ENCODE results near the gene GK.
"Not testable (repeated sequence)": the region's sequence is repeated elsewhere in the genome, so short reads cannot be mapped to it uniquely, and the experiment has no call there.

The GK gene

DNA sequence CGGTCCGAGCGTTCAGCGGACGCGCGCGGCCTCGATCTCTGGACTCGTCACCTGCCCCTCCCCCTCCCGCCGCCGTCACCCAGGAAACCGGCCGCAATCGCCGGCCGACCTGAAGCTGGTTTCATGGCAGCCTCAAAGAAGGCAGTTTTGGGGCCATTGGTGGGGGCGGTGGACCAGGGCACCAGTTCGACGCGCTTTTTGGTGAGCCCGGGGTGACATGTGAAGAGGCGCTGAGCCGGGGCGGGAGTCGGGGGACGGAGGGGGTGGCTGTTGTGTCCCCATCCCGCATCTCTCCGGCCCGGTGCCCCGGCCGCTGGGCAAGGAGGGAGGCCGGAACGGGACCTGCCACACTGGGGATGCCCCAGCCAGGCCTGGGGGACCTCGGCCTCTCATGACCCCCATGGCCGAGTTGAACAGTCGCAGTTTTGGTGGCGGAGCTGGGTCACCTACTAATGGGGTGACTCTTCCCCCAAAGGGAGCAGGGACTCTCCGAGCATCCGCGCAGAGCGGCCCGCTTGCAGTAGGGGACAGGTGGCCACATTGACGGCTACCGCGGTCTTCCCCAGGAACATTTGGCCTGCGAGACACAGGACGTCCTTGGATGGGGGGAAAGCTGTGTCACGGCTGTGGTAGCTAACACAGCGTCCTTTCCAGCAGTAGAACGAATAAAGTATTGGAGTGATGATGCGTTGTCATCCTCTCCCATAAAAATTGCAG is at the start of gene GK:
TSS of gene GK (plus strand) at position 9 of the 717 bp plus-strand sequence. CDS start at position 124, 115 bp downstream.
- no peak for DNase-seq (ENCODE audit: low read depth in 2 of 2)

DNA sequence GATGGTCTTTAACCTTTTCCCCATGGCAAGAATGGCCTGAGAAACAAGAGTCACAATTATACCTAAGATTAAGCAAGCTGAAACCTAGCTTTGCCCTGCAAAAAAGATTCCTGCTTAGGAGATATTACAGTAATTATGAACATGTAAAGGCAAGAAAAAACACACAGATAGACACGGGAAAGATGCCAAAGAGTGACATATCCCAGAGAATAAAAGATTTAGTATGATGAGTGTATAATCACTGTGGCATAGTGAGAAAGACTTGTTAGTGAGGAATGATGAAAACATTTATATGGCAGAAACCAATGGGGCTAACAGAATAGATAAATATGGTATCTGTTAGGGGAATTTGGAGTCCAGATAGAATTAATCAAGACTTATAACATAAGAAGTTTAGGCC is 46.1 kb upstream of the GK start:
- no peak for DNase-seq (ENCODE audit: low read depth in 2 of 2)

DNA sequence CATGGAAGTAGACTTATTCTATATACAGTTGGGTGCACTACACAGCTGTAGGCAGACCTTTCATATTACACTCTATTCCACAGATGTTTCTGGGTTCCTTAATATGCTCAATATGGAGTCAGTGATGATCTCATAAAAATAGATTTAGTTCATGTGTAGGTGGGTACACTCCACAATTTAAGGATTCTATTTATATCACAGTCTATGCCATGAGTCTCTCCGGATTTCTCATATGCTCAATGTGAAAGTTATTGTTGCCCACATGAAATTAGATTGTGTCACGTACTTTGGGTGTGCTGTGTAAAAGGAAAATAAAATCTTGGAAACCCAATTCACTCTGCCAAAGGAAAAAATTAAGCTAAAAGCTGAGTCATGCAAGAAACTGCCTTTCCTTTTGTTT is 43.2 kb upstream of the GK start:
- no peak for DNase-seq (ENCODE audit: low read depth in 2 of 2)

DNA sequence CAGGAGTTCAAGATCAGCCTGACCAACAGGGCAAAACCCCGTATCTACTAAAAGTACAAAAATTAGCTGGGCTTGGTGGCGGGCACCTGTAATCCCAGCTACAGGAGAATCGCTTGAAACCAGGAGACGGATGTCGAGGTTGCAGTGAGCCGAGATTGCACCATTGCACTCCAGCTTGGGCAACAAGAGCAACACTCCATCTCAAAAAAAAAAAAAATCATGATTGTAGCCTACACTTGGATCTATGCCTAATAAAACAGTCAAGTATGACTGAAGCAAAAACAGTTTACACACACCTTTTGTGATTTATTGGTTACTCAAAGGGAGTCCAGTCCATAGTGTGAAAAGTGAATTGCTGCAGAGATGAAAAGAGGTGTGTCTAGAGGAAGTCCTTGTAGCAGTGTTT is 41.0 kb upstream of the GK start:
- DNase-seq (ENCODE audit: low read depth in 2 of 2) = no peak

DNA sequence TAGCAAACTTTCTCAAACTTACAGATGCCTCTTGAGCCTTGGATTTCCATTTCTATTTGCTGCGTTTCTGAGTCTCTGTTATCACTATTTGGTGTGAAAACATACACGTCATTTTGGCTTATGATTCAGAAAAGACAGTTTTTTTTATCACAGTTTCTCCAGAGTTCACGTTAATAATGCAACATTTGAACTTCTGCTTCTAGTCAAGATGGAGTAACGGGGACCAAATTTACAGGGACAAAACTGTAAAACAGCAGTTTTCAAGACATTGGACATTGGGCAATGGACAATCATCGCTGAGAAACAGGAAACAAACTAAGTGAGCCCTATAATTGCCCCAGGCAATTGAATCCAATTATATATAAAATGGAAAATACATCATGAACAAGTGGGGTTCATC is 39.5 kb upstream of the GK start:
- DNase-seq (ENCODE audit: low read depth in 2 of 2) = no peak

DNA sequence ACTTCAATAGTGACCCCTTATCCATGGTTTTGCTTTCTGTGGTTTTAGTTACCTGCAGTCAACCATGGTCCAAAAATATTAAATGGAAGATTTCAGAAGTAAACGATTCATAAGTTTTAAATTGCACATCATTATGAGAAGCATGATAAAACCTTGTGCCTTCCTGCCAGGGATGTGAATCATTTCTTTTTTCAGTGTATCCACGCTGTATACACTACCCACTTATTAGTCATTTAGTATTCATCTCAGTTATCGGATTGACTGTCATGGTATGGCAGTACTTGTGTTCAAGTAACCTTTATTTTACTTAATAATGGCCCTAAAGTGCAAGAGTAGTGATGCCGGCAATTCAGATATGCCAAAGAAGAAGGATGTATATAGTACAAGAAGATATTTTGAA is 38.0 kb upstream of the GK start:
- DNase-seq (ENCODE audit: low read depth in 2 of 2) = no peak

DNA sequence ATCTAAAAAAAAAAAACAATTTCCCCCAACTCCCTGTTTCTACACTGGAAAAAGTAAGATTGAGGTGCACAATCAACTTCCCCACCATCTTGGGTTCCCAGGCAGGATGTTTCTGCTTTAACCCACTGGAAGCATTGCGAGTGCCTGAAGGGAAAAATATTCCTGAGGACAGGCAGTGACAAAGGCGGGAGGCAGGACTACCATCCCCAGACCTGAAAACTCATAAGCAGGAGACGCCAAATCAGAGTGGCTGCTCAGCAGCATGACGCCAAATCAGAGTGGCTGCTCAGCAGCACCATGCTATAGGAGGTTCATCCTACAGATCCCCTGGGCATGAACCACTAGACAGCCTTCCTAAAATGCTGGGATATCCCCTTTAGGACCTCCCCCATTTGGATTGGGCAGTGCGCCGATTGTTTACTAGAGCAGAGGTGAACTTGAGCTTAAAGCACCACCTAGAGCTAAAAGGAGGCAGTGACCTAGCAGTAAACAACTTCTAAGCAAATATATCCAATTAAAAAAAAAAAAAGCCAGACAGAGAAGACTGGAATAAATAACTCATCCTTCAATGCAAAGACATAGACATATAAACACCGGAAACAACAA is 35.0 kb upstream of the GK start:
- DNase-seq (ENCODE audit: low read depth in 2 of 2) = no peak

DNA sequence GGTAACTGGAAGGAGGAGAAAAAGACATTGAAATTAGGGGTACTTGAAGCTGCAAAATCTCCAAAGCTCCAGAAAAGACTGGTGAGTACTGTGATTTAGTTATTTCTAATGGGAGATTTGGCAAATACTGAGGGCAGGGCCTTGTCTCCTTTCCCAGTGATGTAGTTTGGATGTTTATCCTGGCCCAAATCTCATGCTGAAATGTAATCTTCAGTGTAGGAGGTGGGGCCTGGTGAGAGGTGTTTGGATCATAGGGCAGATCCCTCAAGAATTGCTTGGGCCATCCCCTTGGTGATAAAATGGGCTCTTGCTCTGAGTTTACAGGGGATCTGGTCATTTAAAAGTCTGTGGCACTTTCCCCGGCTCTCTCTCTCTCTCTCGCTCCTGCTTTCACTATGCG is 33.1 kb upstream of the GK start:
- no peak for DNase-seq (ENCODE audit: low read depth in 2 of 2)

DNA sequence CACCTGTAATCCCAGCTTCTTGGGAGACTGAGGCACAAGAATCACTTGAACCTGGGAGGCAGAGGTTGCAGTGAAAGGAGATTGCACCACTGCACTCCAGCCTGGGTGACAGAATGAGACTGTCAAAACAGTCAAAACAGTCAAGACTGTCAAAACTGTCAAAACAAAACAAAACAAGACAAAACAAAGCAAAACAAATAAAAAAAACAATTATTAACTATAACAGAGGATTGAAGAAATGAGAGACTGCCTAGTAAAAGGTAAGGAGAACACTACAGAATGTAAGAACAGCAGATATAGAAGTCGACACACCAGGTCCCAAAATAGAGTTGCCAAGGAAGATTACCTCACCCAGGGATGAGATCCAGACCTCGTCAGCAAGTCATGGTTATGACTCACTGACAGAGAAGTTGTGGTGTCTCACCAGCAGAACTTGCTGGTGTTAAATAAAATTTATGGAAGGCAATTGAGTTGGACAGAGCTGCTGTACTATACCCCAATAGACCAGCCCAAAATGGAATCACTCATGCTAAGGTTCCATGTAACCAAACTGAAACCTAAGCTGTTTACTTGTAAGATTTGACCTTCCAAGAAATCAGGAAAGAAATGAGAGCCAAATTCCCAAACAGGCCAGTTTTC is 32.1 kb upstream of the GK start:
- DNase-seq (ENCODE audit: low read depth in 2 of 2) = no peak

DNA sequence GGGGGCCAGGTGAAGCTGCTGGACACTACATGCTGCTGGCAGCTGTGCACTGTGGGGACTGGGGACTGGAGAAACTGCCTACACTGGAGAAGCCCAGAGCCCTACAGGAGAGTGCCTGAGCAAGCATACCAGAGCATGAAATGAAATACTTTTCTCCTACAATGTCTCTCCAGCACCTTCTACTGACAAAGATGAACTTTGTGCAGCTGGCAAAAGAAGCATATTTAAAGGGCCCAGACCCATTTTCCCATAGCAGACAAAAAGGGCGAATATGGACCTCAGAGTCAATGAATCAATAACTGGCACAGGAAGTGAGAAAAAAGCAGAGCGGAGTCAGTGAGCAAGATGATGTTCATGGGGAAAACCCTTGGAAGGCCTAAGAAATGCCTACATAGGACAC is 30.9 kb upstream of the GK start:
- DNase-seq (ENCODE audit: low read depth in 2 of 2) = no peak

DNA sequence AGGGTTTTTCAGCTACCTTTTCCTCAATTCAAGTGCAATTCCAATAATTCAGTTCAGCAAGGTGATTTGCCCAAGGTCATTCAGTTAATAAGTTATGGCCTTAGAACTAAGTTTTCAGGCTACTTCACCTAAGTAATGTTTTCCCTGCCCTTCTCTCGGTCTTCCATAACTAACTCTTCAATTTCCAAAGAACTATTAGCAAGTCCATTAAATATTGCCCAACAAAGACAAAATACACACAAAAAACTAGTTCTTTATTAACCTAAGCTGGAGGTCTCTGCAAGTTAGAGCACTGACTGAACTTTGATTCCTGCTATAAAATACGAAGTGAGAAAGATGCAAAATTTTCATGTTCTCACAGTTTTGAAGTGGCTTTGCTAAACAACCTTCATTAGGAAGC is 26.8 kb upstream of the GK start:
- no peak for DNase-seq (ENCODE audit: low read depth in 2 of 2)

DNA sequence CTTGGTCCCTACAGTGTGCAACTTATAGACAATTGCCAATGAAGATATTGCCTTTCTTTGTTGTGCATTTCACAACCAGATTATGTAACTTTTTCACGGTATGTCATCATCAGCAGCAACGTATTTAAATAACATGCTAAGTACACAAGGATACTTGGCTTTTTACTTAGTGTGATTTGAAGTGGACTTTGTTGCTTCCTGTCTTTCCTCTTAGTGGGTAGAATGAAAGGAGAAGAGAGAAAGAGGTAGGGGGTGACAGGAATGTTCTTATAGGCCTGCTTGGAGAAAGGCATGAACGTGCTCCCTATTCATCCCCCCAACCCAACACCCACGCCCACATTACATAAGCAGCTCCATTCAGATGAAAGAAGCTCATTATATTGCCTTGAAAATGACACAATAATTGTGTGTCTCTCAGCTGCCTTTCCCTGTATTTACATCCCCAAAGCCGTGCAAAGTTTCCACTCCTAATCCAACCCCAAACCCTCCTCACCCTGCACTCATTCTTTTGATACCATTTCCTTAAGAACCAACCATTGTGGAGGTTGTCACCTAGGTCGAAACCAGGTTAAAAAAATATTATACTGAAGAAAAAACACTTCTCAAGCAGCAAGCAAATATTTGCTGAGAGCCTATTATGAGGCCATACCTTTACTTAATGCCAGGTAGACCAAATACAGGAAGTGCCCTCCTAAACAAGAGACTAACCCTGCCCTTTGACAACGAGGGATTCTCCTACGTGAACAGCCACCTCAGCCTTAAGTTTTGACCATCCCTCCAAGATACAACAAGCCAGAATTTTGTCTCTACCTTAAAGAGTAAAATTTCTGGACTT is 25.2 kb upstream of the GK start:
- DNase-seq (ENCODE audit: low read depth in 2 of 2) = no peak

DNA sequence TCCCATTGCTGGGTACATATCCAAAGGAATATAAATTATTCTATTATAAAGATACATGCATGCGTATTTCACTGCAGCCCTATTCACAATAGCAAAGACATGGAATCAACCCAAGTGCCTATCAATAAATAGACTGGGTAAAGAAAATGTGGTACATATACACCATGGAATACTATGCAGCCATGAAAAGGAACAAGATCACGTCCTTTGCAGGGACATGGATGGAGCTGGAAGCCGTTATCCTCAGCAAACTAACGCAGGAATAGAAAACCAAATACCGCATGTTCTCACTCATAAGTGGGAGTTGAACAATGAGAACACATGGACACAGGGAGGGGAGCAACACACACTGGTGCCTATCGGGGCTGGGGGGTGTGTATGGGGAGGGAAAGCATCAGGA is 19.2 kb upstream of the GK start:
- not testable (repeated sequence) for DNase-seq (ENCODE audit: low read depth in 2 of 2)

DNA sequence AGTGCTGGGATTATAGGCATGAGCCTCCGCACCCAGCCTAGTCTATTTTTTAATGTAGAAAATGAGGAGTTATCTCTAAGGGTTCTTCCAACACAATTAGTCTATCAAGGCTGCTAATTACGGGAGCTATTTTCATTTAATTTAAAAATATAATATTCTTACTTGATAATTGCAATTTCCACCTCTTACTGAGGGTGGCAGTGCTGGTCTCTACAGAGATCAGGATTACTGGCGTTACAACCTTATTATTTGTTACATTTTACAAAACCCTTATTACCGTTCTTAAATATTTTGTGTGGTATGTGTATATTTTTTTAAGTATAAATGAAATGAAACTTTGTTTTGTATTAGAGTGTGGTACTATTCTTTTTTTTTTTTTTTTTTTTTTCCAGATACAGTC is 17.6 kb upstream of the GK start:
- no peak for DNase-seq (ENCODE audit: low read depth in 2 of 2)

DNA sequence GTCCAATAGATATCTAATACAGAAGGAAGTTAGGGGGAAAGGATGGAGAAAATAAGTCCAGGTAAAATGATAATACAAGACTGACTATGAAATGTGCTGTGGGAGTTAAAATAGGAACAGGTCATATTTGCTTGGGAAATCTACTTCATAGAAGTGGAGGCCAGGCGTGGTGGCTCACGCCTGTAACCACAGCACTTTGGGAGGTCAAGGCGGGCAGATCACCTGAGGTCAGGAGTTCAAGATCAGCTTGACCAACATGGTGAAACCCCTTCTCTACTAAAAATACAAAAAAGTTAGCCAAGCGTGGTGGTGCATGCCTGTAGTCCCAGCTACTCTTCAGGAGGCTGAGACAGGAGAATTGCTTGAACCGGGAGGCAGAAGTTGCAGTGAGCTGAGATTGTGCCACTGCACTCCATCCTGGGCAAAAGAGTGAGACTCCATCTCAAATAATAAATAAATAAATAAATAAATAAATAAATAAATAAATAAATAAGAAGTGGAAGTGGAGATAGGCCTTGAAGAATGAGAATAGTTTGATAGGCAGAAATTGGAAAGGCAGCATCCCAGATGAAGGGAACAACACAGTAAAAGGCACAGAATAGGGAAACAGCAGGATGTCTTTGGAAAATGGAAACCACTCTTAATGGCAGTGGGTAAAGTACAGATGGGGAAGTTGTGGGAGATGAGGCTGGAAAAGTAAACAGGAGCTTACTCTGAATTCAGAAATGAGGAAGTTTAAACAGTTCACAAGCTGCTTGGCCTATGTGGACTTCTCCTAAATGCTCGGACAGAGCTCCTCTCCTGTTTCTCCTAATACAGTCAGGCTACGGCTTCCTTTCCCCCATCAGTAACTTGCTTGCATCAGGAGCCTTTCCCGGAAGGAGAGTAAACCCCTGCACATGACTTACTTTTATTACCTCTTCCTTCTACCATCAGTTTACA is 15.1 kb upstream of the GK start:
- no peak for DNase-seq (ENCODE audit: low read depth in 2 of 2)

DNA sequence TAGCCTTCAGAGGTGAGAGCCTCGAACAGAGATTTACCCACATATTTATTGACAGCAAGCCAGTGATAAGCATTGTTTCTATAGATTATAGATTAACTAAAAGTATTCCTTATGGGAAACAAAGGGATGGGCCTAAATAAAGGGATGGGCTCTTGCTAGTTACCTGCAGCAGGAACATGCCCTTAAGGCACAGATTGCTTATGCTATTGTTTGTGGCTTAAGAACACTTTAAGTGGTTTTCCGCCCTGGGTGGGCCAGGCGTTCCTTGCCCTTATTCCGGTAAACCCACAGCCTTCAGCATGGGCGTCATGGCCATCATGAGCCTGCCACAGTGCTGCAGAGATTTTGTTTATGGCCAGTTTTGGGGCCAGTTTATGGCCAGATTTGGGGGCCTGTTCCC is 13.5 kb upstream of the GK start:
- DNase-seq (ENCODE audit: low read depth in 2 of 2) = not testable (repeated sequence)

DNA sequence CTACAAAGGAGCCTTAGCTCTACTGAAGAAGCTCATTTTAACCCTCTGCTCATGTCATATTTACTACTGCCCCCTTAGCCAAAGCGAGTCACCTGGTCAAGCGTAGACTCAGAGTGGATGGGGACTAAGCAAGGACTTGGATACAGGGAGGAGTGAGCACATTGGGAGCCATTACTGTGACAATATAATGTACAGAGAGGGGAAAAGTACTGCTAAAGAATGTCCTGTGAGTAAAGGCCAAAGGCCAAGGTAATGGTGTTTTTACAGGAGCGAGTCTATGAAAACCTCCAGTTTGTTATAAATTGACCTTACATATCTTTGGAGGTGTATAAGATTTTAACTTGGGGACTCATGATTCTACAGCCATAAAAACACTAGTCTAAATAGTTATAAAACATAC is 10.6 kb upstream of the GK start:
- no peak for DNase-seq (ENCODE audit: low read depth in 2 of 2)

DNA sequence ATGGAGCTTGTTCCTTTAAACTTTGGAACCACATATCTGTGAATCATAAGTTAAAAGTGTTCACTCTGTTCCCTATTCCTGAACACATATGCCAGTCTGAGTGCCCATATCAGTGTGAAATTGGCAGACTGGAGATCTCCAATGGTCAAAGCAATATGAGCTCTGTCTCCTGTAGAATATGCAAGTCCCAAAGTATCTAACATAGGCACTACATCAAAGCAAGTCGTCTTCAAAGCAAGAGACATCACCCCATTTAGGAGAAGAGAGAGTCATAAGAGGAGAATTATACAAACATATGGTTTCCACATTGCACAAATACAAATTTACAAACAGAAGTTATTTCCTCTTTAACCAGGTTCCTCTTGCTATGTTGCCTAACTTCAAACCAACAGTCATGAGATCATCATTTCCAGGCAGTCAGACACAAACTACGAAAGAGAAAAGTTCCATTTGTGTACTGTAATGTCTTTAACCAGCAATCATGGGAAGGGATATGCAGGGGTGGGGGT is 9.9 kb upstream of the GK start:
- no peak for DNase-seq (ENCODE audit: low read depth in 2 of 2)

DNA sequence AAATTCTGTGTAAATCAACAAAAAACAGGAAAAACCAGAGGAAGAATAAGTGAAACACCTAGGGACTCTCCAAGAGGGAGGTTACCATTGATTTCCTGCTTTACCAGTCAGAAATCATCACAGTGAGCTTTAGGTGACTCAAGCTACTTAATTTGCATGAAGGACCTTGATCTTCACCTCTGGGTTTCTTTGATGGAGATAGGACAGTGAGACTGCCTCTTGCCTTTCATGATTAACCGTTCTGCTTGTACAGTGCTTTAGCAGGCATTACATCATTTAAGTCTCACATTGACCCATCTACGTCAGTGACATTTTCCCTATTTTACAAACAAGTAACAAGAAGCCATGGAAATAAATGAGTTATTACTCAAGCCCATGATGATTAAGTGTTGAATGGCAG is 3.4 kb upstream of the GK start:
- no peak for DNase-seq (ENCODE audit: low read depth in 2 of 2)

DNA sequence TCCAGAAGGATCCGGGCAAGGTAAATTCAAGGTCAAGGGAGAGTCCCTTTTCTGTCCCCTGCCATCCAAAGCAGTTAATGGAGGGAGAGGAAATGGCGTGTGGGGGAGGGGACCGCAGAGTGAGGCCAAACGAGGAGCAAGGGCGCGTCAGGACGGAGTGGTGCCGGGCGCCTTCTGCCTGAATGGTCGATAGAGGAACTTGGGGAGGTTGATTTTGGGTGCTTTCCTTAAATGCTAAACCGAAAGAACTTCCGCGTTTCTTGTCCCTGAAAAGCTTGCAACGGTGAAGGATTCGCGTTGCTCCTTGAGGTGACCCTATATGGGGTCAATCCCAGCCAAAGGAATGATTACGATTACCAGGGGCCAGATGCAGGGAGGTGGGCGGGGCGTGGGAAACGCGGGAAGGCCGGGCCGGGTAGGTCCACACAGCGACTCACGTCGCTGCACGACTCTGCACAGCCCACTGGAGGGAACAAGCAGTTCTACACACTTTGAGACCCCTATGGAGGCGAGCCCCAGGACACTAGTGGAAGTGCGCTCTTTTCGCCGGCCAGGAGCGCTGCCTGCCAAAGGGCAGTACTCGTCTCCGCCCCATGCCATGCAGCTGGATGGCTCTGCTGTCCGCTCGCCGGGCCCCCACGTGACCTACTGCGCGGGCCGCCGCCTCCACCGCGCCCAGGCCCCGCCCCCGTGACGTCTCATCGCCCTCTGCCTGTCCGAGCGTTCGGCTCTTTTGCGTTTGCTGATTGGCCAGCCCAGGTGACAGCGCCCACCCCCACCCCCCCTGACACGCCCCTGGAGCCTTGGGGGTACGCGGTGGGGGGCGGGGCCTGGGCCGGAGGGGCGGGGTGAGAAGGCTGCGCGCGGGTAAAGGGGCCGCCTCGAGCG is 452 bp upstream of the GK start:
- DNase-seq (ENCODE audit: low read depth in 2 of 2) = peak; percentile 86 to 87
